HepG2 (cell line): ENCODE measurements around the gene OARD1. TPM values are rescaled to one million over a fixed set of nuclear protein-coding genes. Genes with fewer than 3 reads are reported as not detected.

Experiments
- ATAC-seq: fragments of 200-7000 bp; cut with Tn5 transposase; 3 replicates; pipeline ENCODE4 v1.9.1; 2020; ENCODE audit warnings: mild to moderate bottlenecking, moderate library complexity
- BruUV-seq: library from RNA; stranded (reverse); fragments of 400-500 nt; replicated peaks from 2 replicates; lab custom pipeline; 2021; lab: Mats Ljungman, UMichigan
- CTCF ChIA-PET: fragments of 300-600 bp; formaldehyde crosslinking; extraction: SDS; loops from one replicate; lab custom pipeline; 2021; ENCODE audit warnings: low total read pairs, inconsistent platforms, low intra/inter-chr PET ratio; lab: Yijun Ruan, JAX
- POLR2A ChIA-PET: fragments of 350-600 bp; sonication (Branson Sonifier 250); formaldehyde crosslinking; loops from one replicate; lab custom pipeline; 2020; ENCODE audit warnings: antibody characterized with exemption, inconsistent platforms; lab: Yijun Ruan, JAX
- DNase-seq: peaks from one replicate; pipeline ENCODE4 v3.0.0-alpha.2; 2015; ENCODE audit warnings: low spot score
- FAIRE-seq: peaks from 3 replicates; lab custom pipeline; 2011; peaks lifted over from hg19 to GRCh38; lab: Jason Lieb, UNC
- H2AFZ ChIP-seq: one replicate; pipeline ENCODE4 v1.6.1; 2011; ENCODE audit warnings: low read length, inconsistent platforms
- H3K27ac ChIP-seq: fragments of 300-600 bp; 3 replicates; pipeline ENCODE4 v1.8.0; 2011; ENCODE audit warnings: mixed run types, mild to moderate bottlenecking, mixed read lengths, low read length, inconsistent platforms; ENCODE audit not compliant: insufficient read depth; ENCODE audit errors: extremely low read length
- H3K27me3 ChIP-seq, 2 experiments: fragments of 200-600 bp in 1 of 2; 2 replicates in 1 of 2; 3 replicates in 1 of 2; pipeline versions ENCODE4 v1.6.0 to v1.8.0; 2011; ENCODE audit warnings: low read length in 2 of 2, mild to moderate bottlenecking in 2 of 2, moderate library complexity in 2 of 2, inconsistent platforms in 1 of 2; ENCODE audit not compliant: insufficient read depth in 2 of 2, control insufficient read depth in 1 of 2
- H3K36me3 ChIP-seq, 2 experiments: fragments of 200-600 bp in 1 of 2; replicated peaks in 1 of 2; 2 replicates in 1 of 2; 3 replicates in 1 of 2; pipeline versions ENCODE4 v1.5.1 to v1.8.0; 2011; ENCODE audit warnings: low read length in 2 of 2, inconsistent platforms in 1 of 2; ENCODE audit not compliant: insufficient read depth in 2 of 2, control insufficient read depth in 1 of 2
- H3K4me1 ChIP-seq: 2 replicates; pipeline ENCODE4 v1.5.1; 2012; ENCODE audit warnings: low read length, inconsistent platforms; ENCODE audit not compliant: insufficient read depth
- H3K4me2 ChIP-seq: 2 replicates; pipeline ENCODE4 v1.6.0; 2011; ENCODE audit warnings: low read depth, low read length, inconsistent platforms
- H3K4me3 ChIP-seq, 3 experiments: fragments of 200-600 bp in 1 of 3; sonication (generic), shearing (Covaris generic) in 1 of 3; replicated peaks in 1 of 3; 2 replicates each; pipeline ENCODE4 v1.5.1; 2011 to 2016; ENCODE audit warnings: low read length in 3 of 3, inconsistent platforms in 2 of 3, low read depth in 2 of 3, mild to moderate bottlenecking in 2 of 3, control low read depth in 1 of 3, mixed read lengths in 1 of 3; ENCODE audit not compliant: insufficient read depth in 1 of 3
- H3K79me2 ChIP-seq: one replicate; pipeline ENCODE4 v1.6.1; 2011; ENCODE audit warnings: low read length, inconsistent platforms; ENCODE audit not compliant: insufficient read depth
- H3K9ac ChIP-seq: 2 replicates; pipeline ENCODE4 v1.6.0; 2011; ENCODE audit warnings: mild to moderate bottlenecking, low read depth, low read length, inconsistent platforms; ENCODE audit not compliant: insufficient read depth
- H3K9me3 ChIP-seq: 2 replicates; pipeline ENCODE4 v1.5.1; 2012; ENCODE audit warnings: mild to moderate bottlenecking, low read length
- H4K20me1 ChIP-seq: 2 replicates; pipeline ENCODE4 v1.6.0; 2011; ENCODE audit warnings: inconsistent platforms, mild to moderate bottlenecking, low read length, moderate library complexity; ENCODE audit not compliant: insufficient read depth
- EHMT2 ChIP-seq: fragments of 200-600 bp; sonication (generic); IDR thresholded peaks from 2 replicates; pipeline ENCODE4 v1.7.0; 2017; ENCODE audit warnings: antibody characterized with exemption, low read depth, low read length, borderline replicate concordance
- KLF12 ChIP-seq: sonication (generic); formaldehyde crosslinking; IDR thresholded peaks from 2 replicates; pipeline ENCODE4 v1.4.0; 2020; ENCODE audit warnings: missing genetic modification reagents, borderline replicate concordance
- MIER2 ChIP-seq: IDR thresholded peaks from 2 replicates; pipeline ENCODE4 v1.6.1; 2016; ENCODE audit warnings: missing biosample characterization, missing genetic modification reagents
- PAXIP1 ChIP-seq: sonication (generic); formaldehyde crosslinking; conservative IDR thresholded peaks from 2 replicates; pipeline ENCODE4 v1.4.0; 2020; ENCODE audit warnings: mild to moderate bottlenecking, missing genetic modification reagents, moderate library complexity
- PBX2 ChIP-seq: IDR thresholded peaks from 2 replicates; pipeline ENCODE4 v1.6.1; 2016; ENCODE audit warnings: control low read depth
- RNF219 ChIP-seq: sonication (generic); formaldehyde crosslinking; IDR thresholded peaks from 2 replicates; pipeline ENCODE4 v1.5.0; 2020; ENCODE audit warnings: mild to moderate bottlenecking, missing genetic modification reagents
- TEAD3 ChIP-seq: optimal IDR thresholded peaks from 2 replicates; pipeline ENCODE3; 2016; ENCODE audit warnings: borderline replicate concordance
- ZMYM2 ChIP-seq: sonication (generic); formaldehyde crosslinking; IDR thresholded peaks from 2 replicates; pipeline ENCODE4 v1.8.0; 2022; ENCODE audit warnings: mild to moderate bottlenecking, missing genetic modification reagents
- ZNF232 ChIP-seq: sonication (generic); formaldehyde crosslinking; IDR thresholded peaks from 2 replicates; pipeline ENCODE4 v1.4.0; 2020; ENCODE audit warnings: missing genetic modification reagents, borderline replicate concordance
- ZNF234 ChIP-seq: sonication (generic); formaldehyde crosslinking; conservative IDR thresholded peaks from 2 replicates; pipeline ENCODE4 v1.5.1; 2020; ENCODE audit warnings: mild to moderate bottlenecking, missing genetic modification reagents
- ZNF260 ChIP-seq: sonication (generic); formaldehyde crosslinking; IDR thresholded peaks from 2 replicates; pipeline ENCODE4 v1.4.0; 2020; ENCODE audit warnings: missing genetic modification reagents, low read depth, mild to moderate bottlenecking, borderline replicate concordance
- ZNF275 ChIP-seq: sonication (generic); formaldehyde crosslinking; IDR thresholded peaks from 2 replicates; pipeline ENCODE4 v1.8.0; 2022; ENCODE audit warnings: missing genetic modification reagents, mild to moderate bottlenecking, inconsistent platforms, borderline replicate concordance
- ZNF430 ChIP-seq: sonication (generic); formaldehyde crosslinking; IDR thresholded peaks from 2 replicates; pipeline ENCODE4 v1.9.0; 2021; ENCODE audit warnings: mild to moderate bottlenecking, missing genetic modification reagents
- ZNF496 ChIP-seq: sonication (generic); formaldehyde crosslinking; IDR thresholded peaks from 2 replicates; pipeline ENCODE4 v1.8.1; 2023; ENCODE audit warnings: mild to moderate bottlenecking, moderate library complexity, missing genetic modification reagents; ENCODE audit not compliant: insufficient replicate concordance
- ZNF576 ChIP-seq: sonication (generic); formaldehyde crosslinking; IDR thresholded peaks from 2 replicates; pipeline ENCODE4 v1.4.0; 2020; ENCODE audit warnings: mild to moderate bottlenecking, missing genetic modification reagents
- ZNF749 ChIP-seq: sonication (generic); formaldehyde crosslinking; IDR thresholded peaks from 2 replicates; pipeline ENCODE4 v1.8.0; 2022; ENCODE audit warnings: mild to moderate bottlenecking, missing genetic modification reagents, moderate library complexity, borderline replicate concordance
- WGBS: methylation state at CpG from one replicate; pipeline ENCODE4 v1.1.6; 2017; ENCODE audit warnings: low lambda C conversion rate; 5-methylcytosine and 5-hydroxymethylcytosine counted together
- in situ Hi-C: cut with HindIII; loops from 2 replicates; pipeline ENCODE4 v1.10.0; 2017; ENCODE audit warnings: low pct_unique_long_range_greater_than_20kb; ENCODE audit not compliant: extremely low pct_ligation_motif_present
- intact Hi-C: fragments of 100-400 bp; cut with micrococcal nuclease; formaldehyde crosslinking; loops from one replicate; pipeline ENCODE4 v1.10.0; 2022; ENCODE audit not compliant: unreplicated experiment
- polyA plus RNA-seq, 8 experiments: library from polyadenylated mRNA; depleted of rRNA in 3 of 8; stranded (reverse) in 7 of 8; unstranded in 1 of 8; fragments of >200 nt; fragmentation: Illumina TruSeq in 4 of 8; extraction: Trizol in 4 of 8; gene quantifications; 2 replicates each; pipeline versions ENCODE4 v1.2.1 to v1.2.3, GENCODE V29; 2011 to 2016; ENCODE audit warnings: low read depth in 4 of 8, missing spikeins in 1 of 8, mixed read lengths in 1 of 8; ENCODE audit not compliant: insufficient read depth in 1 of 8
- total RNA-seq, 5 experiments: library from RNA; depleted of rRNA; stranded (reverse); fragments of >200 nt; fragmentation: Illumina TruSeq; extraction: Trizol; gene quantifications; 2 replicates each; pipeline ENCODE4 v1.2.3, GENCODE V29; 2016; ENCODE audit warnings: low read depth in 1 of 5

Gene OARD1
- total and polyA plus RNA-seq, 2 of the 13 experiments (the other 11 are each of a cell fraction or from before 2014, with no cell fraction given) = 18.4 to 49.0 TPM

GRCh38 chr6:41027241-41027640, 44.9 kb downstream of the OARD1 start:
- POLR2A ChIA-PET = interaction anchor here (0.9 to 1.6 kb wide), 4 partner anchors 13 to 45 kb away, joined by 3 to 7 read pairs (median 6); partner anchors contain the start of genes NFYA and OARD1
- Histone ChIP-seq H3K4me1 (peaks cover 20% of the 10 kb centered on the region), H4K20me1 (no peaks in the 10 kb centered on the region), H2AFZ (no peak overlapping the region), H3K4me2 (no peak overlapping the region), H3K4me3 (no peak overlapping the region), H3K9ac (no peak overlapping the region), H3K27ac (no peak overlapping the region), H3K36me3 (no peaks in the 10 kb centered on the region), H3K27me3 (no peaks in the 10 kb centered on the region), H3K9me3 (no peaks in the 10 kb centered on the region), H3K79me2 (no peaks in the 10 kb centered on the region)
- FAIRE-seq (no peak), ATAC-seq (no peak), DNase-seq (no peak)
- WGBS = 88% methylated on average over 4 of the region's 4 CpGs
- in situ Hi-C loops = loop anchor here (25.0 kb wide), 1 partner anchor 690 kb away; no protein-coding TSS in a partner anchor
- no TSS peak for BruUV-seq
- intact Hi-C loops = loop anchor here (1.0 to 5.0 kb wide), 3 partner anchors 21 to 180 kb away; no protein-coding TSS in a partner anchor
- CTCF ChIA-PET = interaction anchor here (1.1 to 3.0 kb wide), 7 partner anchors 21 to 202 kb away, joined by 3 to 56 read pairs (median 6); no protein-coding TSS in a partner anchor
- TF ChIP-seq ZNF275 (CRISPR knock-in tag) = no peak
- no peak for TF ChIP-seq ZNF260 (CRISPR knock-in tag)
- TF ChIP-seq EHMT2 = no peak
- TF ChIP-seq ZNF576 = no peak
- no peak for TF ChIP-seq TEAD3 (CRISPR knock-in tag)
- no peak for TF ChIP-seq ZNF430 (CRISPR knock-in tag)
- no peak for TF ChIP-seq RNF219 (CRISPR knock-in tag)
- TF ChIP-seq KLF12 = no peak
- no peak for TF ChIP-seq ZMYM2 (CRISPR knock-in tag)
- TF ChIP-seq PAXIP1 (CRISPR knock-in tag) = no peak
- TF ChIP-seq ZNF496 (CRISPR knock-in tag) = no peak
- TF ChIP-seq MIER2 (CRISPR knock-in tag) = no peak
- no peak for TF ChIP-seq ZNF749
- TF ChIP-seq ZNF232 (CRISPR knock-in tag) = no peak
- no peak for TF ChIP-seq PBX2
- TF ChIP-seq ZNF234 (CRISPR knock-in tag) = no peak
